GM12891 (cell line): Measurements from ENCODE around the gene MGLL.

Experiments
- POLR2A ChIP-seq: IDR thresholded peaks from 2 replicates; pipeline ENCODE4 v1.6.1; 2011; ENCODE audit warnings: low read depth, low read length, control low read depth
- POLR2AphosphoS5 ChIP-seq: IDR thresholded peaks from 2 replicates; pipeline ENCODE4 v1.6.1; 2011; ENCODE audit warnings: low read depth, low read length, control low read depth
- SPI1 ChIP-seq: IDR thresholded peaks from 2 replicates; pipeline ENCODE4 v1.6.1; 2011; ENCODE audit warnings: low read depth, low read length, control low read depth
- TAF1 ChIP-seq: IDR thresholded peaks from 2 replicates; pipeline ENCODE4 v1.6.1; 2011; ENCODE audit warnings: low read depth, low read length, control low read depth

- TF ChIP-seq POLR2A (no peak), POLR2AphosphoS5 (no peak), SPI1 (no peak), TAF1 (no peak)
Measured at GRCh38 chr3:127651516-127652172, 170.7 kb downstream of the MGLL start.
